HepG2 (cell line): ENCODE measurements around the gene MTX1. TPM values are rescaled to one million over a fixed set of nuclear protein-coding genes. Genes with fewer than 3 reads are reported as not detected.

Experiments used
- ATAC-seq: fragments of 200-7000 bp; cut with Tn5 transposase; 3 replicates; pipeline ENCODE4 v1.9.1; 2020; ENCODE audit warnings: mild to moderate bottlenecking, moderate library complexity
- BruUV-seq: library from RNA; stranded (reverse); fragments of 400-500 nt; replicated peaks from 2 replicates; lab custom pipeline; 2021; lab: Mats Ljungman, UMichigan
- CTCF ChIA-PET: fragments of 300-600 bp; formaldehyde crosslinking; extraction: SDS; loops from one replicate; lab custom pipeline; 2021; ENCODE audit warnings: low total read pairs, inconsistent platforms, low intra/inter-chr PET ratio; lab: Yijun Ruan, JAX
- POLR2A ChIA-PET: fragments of 350-600 bp; sonication (Branson Sonifier 250); formaldehyde crosslinking; loops from one replicate; lab custom pipeline; 2020; ENCODE audit warnings: antibody characterized with exemption, inconsistent platforms; lab: Yijun Ruan, JAX
- DNase-seq: peaks from one replicate; pipeline ENCODE4 v3.0.0-alpha.2; 2015; ENCODE audit warnings: low spot score
- FAIRE-seq: peaks from 3 replicates; lab custom pipeline; 2011; peaks lifted over from hg19 to GRCh38; lab: Jason Lieb, UNC
- H2AFZ ChIP-seq: one replicate; pipeline ENCODE4 v1.6.1; 2011; ENCODE audit warnings: low read length, inconsistent platforms
- H3K27ac ChIP-seq: fragments of 300-600 bp; 3 replicates; pipeline ENCODE4 v1.8.0; 2011; ENCODE audit warnings: mixed run types, mild to moderate bottlenecking, mixed read lengths, low read length, inconsistent platforms; ENCODE audit not compliant: insufficient read depth; ENCODE audit errors: extremely low read length
- H3K27me3 ChIP-seq, 2 experiments: fragments of 200-600 bp in 1 of 2; 2 replicates in 1 of 2; 3 replicates in 1 of 2; pipeline versions ENCODE4 v1.6.0 to v1.8.0; 2011; ENCODE audit warnings: low read length in 2 of 2, mild to moderate bottlenecking in 2 of 2, moderate library complexity in 2 of 2, inconsistent platforms in 1 of 2; ENCODE audit not compliant: insufficient read depth in 2 of 2, control insufficient read depth in 1 of 2
- H3K36me3 ChIP-seq, 2 experiments: fragments of 200-600 bp in 1 of 2; replicated peaks in 1 of 2; 2 replicates in 1 of 2; 3 replicates in 1 of 2; pipeline versions ENCODE4 v1.5.1 to v1.8.0; 2011; ENCODE audit warnings: low read length in 2 of 2, inconsistent platforms in 1 of 2; ENCODE audit not compliant: insufficient read depth in 2 of 2, control insufficient read depth in 1 of 2
- H3K4me1 ChIP-seq: 2 replicates; pipeline ENCODE4 v1.5.1; 2012; ENCODE audit warnings: low read length, inconsistent platforms; ENCODE audit not compliant: insufficient read depth
- H3K4me2 ChIP-seq: 2 replicates; pipeline ENCODE4 v1.6.0; 2011; ENCODE audit warnings: low read depth, low read length, inconsistent platforms
- H3K4me3 ChIP-seq, 3 experiments: fragments of 200-600 bp in 1 of 3; sonication (generic), shearing (Covaris generic) in 1 of 3; replicated peaks in 1 of 3; 2 replicates each; pipeline ENCODE4 v1.5.1; 2011 to 2016; ENCODE audit warnings: low read length in 3 of 3, inconsistent platforms in 2 of 3, low read depth in 2 of 3, mild to moderate bottlenecking in 2 of 3, control low read depth in 1 of 3, mixed read lengths in 1 of 3; ENCODE audit not compliant: insufficient read depth in 1 of 3
- H3K79me2 ChIP-seq: one replicate; pipeline ENCODE4 v1.6.1; 2011; ENCODE audit warnings: low read length, inconsistent platforms; ENCODE audit not compliant: insufficient read depth
- H3K9ac ChIP-seq: 2 replicates; pipeline ENCODE4 v1.6.0; 2011; ENCODE audit warnings: mild to moderate bottlenecking, low read depth, low read length, inconsistent platforms; ENCODE audit not compliant: insufficient read depth
- H3K9me3 ChIP-seq: 2 replicates; pipeline ENCODE4 v1.5.1; 2012; ENCODE audit warnings: mild to moderate bottlenecking, low read length
- H4K20me1 ChIP-seq: 2 replicates; pipeline ENCODE4 v1.6.0; 2011; ENCODE audit warnings: inconsistent platforms, mild to moderate bottlenecking, low read length, moderate library complexity; ENCODE audit not compliant: insufficient read depth
- HNRNPL ChIP-seq: fragments of 200-400 bp; formaldehyde crosslinking; IDR thresholded peaks from 2 replicates; pipeline ENCODE4 v1.6.1; 2017; ENCODE audit warnings: mild to moderate bottlenecking, low read depth, low read length
- MIER2 ChIP-seq: IDR thresholded peaks from 2 replicates; pipeline ENCODE4 v1.6.1; 2016; ENCODE audit warnings: missing biosample characterization, missing genetic modification reagents
- SMAD9 ChIP-seq: sonication (generic); formaldehyde crosslinking; IDR thresholded peaks from 2 replicates; pipeline ENCODE4 v1.5.1; 2020; ENCODE audit warnings: mild to moderate bottlenecking, missing genetic modification reagents
- ZNF253 ChIP-seq: sonication (generic); formaldehyde crosslinking; IDR thresholded peaks from 2 replicates; pipeline ENCODE4 v1.8.0; 2022; ENCODE audit warnings: mild to moderate bottlenecking, missing genetic modification reagents, borderline replicate concordance
- ZNF33A ChIP-seq: sonication (generic); formaldehyde crosslinking; IDR thresholded peaks from 2 replicates; pipeline ENCODE4 v1.5.1; 2020; ENCODE audit warnings: missing genetic modification reagents, mild to moderate bottlenecking, moderate library complexity, borderline replicate concordance
- ZNF713 ChIP-seq: sonication (generic); formaldehyde crosslinking; IDR thresholded peaks from 2 replicates; pipeline ENCODE4 v1.4.0; 2020; ENCODE audit warnings: mild to moderate bottlenecking, missing genetic modification reagents
- WGBS: methylation state at CpG from one replicate; pipeline ENCODE4 v1.1.6; 2017; ENCODE audit warnings: low lambda C conversion rate; 5-methylcytosine and 5-hydroxymethylcytosine counted together
- in situ Hi-C: cut with HindIII; loops from 2 replicates; pipeline ENCODE4 v1.10.0; 2017; ENCODE audit warnings: low pct_unique_long_range_greater_than_20kb; ENCODE audit not compliant: extremely low pct_ligation_motif_present
- intact Hi-C: fragments of 100-400 bp; cut with micrococcal nuclease; formaldehyde crosslinking; loops from one replicate; pipeline ENCODE4 v1.10.0; 2022; ENCODE audit not compliant: unreplicated experiment
- polyA plus RNA-seq, 8 experiments: library from polyadenylated mRNA; depleted of rRNA in 3 of 8; stranded (reverse) in 7 of 8; unstranded in 1 of 8; fragments of >200 nt; fragmentation: Illumina TruSeq in 4 of 8; extraction: Trizol in 4 of 8; gene quantifications; 2 replicates each; pipeline versions ENCODE4 v1.2.1 to v1.2.3, GENCODE V29; 2011 to 2016; ENCODE audit warnings: low read depth in 4 of 8, missing spikeins in 1 of 8, mixed read lengths in 1 of 8; ENCODE audit not compliant: insufficient read depth in 1 of 8
- total RNA-seq, 5 experiments: library from RNA; depleted of rRNA; stranded (reverse); fragments of >200 nt; fragmentation: Illumina TruSeq; extraction: Trizol; gene quantifications; 2 replicates each; pipeline ENCODE4 v1.2.3, GENCODE V29; 2016; ENCODE audit warnings: low read depth in 1 of 5
- TF ChIP-seq, protein P1 (sequence below): sonication (generic); formaldehyde crosslinking; IDR thresholded peaks from 2 replicates; pipeline ENCODE4 v1.5.0; 2020; ENCODE audit warnings: mild to moderate bottlenecking, missing genetic modification reagents
- TF ChIP-seq, protein P2 (sequence below): fragments of 450-650 bp; IDR thresholded peaks from 2 replicates; pipeline ENCODE4 v1.6.1; 2017

The MTX1 gene
- total and polyA plus RNA-seq, 2 of the 13 experiments (the other 11 are each of a cell fraction or from before 2014, with no cell fraction given): 64.5 to 72.6 TPM

DNA sequence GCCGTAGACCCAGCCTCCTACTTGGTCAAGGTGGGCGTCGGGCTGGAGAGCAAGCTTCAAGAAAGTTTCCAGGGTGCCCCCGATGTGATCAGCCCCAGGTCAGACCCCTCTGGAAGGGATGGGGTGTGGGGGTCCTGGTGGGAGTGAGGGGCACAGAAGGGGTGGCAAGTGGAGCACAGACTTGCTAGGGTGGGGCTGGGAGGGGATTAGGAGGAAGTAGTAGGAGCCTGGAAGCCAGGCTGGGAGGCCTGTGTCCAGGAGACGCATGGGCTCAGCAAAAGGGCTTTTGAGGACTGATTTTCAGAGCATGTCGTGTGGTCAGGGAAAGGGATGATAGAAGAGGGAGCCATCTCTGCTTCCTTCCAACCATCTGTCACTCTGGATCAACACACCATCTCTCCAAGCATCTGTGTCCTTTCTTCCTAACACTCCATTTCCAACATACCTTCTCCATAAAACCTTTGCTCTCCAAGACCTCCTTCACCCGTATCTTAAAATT is 26.4 kb upstream of the MTX1 start (continued):
- TF ChIP-seq, protein P1, sequence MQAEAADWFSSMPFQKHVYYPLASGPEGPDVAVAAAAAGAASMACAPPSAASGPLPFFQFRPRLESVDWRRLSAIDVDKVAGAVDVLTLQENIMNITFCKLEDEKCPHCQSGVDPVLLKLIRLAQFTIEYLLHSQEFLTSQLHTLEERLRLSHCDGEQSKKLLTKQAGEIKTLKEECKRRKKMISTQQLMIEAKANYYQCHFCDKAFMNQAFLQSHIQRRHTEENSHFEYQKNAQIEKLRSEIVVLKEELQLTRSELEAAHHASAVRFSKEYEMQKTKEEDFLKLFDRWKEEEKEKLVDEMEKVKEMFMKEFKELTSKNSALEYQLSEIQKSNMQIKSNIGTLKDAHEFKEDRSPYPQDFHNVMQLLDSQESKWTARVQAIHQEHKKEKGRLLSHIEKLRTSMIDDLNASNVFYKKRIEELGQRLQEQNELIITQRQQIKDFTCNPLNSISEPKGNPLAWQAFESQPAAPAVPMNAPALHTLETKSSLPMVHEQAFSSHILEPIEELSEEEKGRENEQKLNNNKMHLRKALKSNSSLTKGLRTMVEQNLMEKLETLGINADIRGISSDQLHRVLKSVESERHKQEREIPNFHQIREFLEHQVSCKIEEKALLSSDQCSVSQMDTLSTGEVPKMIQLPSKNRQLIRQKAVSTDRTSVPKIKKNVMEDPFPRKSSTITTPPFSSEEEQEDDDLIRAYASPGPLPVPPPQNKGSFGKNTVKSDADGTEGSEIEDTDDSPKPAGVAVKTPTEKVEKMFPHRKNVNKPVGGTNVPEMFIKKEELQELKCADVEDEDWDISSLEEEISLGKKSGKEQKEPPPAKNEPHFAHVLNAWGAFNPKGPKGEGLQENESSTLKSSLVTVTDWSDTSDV (CRISPR knock-in tag): no peak
- TF ChIP-seq ZNF33A (CRISPR knock-in tag): no peak
- TF ChIP-seq, protein P2, sequence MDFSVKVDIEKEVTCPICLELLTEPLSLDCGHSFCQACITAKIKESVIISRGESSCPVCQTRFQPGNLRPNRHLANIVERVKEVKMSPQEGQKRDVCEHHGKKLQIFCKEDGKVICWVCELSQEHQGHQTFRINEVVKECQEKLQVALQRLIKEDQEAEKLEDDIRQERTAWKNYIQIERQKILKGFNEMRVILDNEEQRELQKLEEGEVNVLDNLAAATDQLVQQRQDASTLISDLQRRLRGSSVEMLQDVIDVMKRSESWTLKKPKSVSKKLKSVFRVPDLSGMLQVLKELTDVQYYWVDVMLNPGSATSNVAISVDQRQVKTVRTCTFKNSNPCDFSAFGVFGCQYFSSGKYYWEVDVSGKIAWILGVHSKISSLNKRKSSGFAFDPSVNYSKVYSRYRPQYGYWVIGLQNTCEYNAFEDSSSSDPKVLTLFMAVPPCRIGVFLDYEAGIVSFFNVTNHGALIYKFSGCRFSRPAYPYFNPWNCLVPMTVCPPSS: no peak
- TF ChIP-seq MIER2: no peak
- TF ChIP-seq SMAD9 (CRISPR knock-in tag): no peak
- no peak for TF ChIP-seq ZNF253 (CRISPR knock-in tag)

DNA sequence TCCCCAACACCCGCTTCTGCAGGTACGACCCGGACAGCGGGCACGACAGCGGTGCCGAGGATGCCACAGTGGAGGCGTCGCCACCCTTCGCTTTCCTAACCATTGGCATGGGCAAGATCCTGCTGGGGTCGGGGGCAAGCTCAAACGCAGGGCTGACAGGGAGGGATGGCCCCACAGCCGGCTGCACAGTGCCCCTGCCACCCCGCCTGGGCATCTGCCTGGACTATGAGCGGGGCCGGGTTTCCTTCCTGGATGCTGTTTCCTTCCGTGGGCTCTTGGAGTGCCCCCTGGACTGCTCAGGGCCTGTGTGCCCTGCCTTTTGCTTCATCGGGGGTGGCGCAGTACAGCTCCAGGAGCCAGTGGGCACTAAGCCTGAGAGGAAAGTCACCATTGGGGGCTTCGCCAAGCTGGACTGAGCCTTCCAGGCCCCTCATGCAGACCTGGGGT is 24.7 kb upstream of the MTX1 start:
- intact Hi-C loops: no loop called here

More for the DNA sequence above, 24.7 kb upstream of the MTX1 start:
- CTCF ChIA-PET: no interaction called here
- peaks cover 7 to 61% of the 10 kb centered on the region in 2 experiments; a peak in 4 of 5 replicates for H3K27me3 ChIP-seq
- H2AFZ ChIP-seq: no peak overlapping the region
- WGBS: 44% methylated on average over 16 of the region's 20 CpGs
- H3K79me2 ChIP-seq: no peaks in the 10 kb centered on the region
- peaks cover 21% of the 10 kb centered on the region for H3K4me1 ChIP-seq
- ATAC-seq (no peak), FAIRE-seq (no peak), DNase-seq (no peak)
- POLR2A ChIA-PET: no interaction called here
- TF ChIP-seq ZNF713 (CRISPR knock-in tag): no peak
- TF ChIP-seq HNRNPL: 0 out of 2 replicates have a peak, but pooled peaks have one; percentile 47
- H3K27ac ChIP-seq: no peak overlapping the region
- no peak overlapping the region for H3K4me2 ChIP-seq
- H3K9ac ChIP-seq: no peak overlapping the region
- no peaks in the 10 kb centered on the region for H4K20me1 ChIP-seq
- BruUV-seq: no TSS peak
- in situ Hi-C loops: no loop called here
- no peaks in the 10 kb centered on the region for H3K9me3 ChIP-seq
- H3K36me3 ChIP-seq: no peaks in the 10 kb centered on the region
- H3K4me3 ChIP-seq: no peak overlapping the region
